Activated naive CD8-positive, alpha-beta T cell treated with anti-CD3 and anti-CD28 coated beads for 36 hours (primary cell): ENCODE measurements around the gene SLC1A1. TPM values are rescaled to one million over a fixed set of nuclear protein-coding genes. Genes with fewer than 3 reads are reported as not detected.

ENCODE experiments used
- DNase-seq: peaks from one replicate; pipeline ENCODE4 v3.0.0; 2021
- H3K27ac Mint-ChIP-seq: one replicate; pipeline ENCODE4 v1.8.0; 2022; ENCODE audit warnings: mild to moderate bottlenecking, moderate library complexity, mixed read lengths
- H3K27me3 Mint-ChIP-seq: one replicate; pipeline ENCODE4 v1.8.0; 2022; ENCODE audit warnings: mild to moderate bottlenecking, mixed read lengths
- H3K36me3 Mint-ChIP-seq: one replicate; pipeline ENCODE4 v1.8.0; 2021; ENCODE audit warnings: mild to moderate bottlenecking, mixed read lengths
- H3K4me1 Mint-ChIP-seq: one replicate; pipeline ENCODE4 v1.8.0; 2021; ENCODE audit warnings: mixed read lengths
- H3K4me3 Mint-ChIP-seq: one replicate; pipeline ENCODE4 v1.8.0; 2022; ENCODE audit warnings: mild to moderate bottlenecking, moderate library complexity, mixed read lengths
- H3K9me3 Mint-ChIP-seq: one replicate; pipeline ENCODE4 v1.8.0; 2022; ENCODE audit warnings: mixed read lengths
- total RNA-seq, 2 experiments: library from RNA; stranded (reverse); gene quantifications; one replicate each; pipeline ENCODE4 v1.2.3, GENCODE V29; 2021

Gene SLC1A1
- total RNA-seq, 2 experiments from 2014 or later = 0.10 to 0.23 TPM

DNA sequence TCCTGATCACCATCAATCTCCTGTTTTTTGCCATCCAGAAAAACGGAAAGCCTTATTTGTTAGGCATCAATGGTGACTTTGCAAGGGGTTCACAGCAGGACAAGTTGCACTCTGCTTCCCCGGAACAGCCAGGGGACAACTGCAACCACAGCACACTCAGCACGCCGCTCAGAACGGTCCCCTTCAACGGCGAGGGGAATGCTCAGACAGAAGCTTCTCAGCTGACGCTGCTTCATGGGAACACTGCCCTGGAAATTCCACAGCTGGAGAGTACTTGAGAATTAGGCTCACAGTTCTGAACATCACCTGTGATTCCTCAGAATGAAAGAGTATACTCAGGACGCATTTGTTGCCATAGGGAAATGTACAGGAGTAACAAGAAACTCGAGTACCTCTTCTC lies 131.7 kb downstream of the SLC1A1 start:
- H3K27me3 Mint-ChIP-seq = no peaks in the 10 kb centered on the region
- H3K36me3 Mint-ChIP-seq = no peaks in the 10 kb centered on the region
- no peak overlapping the region for H3K4me3 Mint-ChIP-seq
- H3K4me1 Mint-ChIP-seq = peaks cover 10% of the 10 kb centered on the region
- DNase-seq = no peak
- no peaks in the 10 kb centered on the region for H3K9me3 Mint-ChIP-seq
- H3K27ac Mint-ChIP-seq = no peak overlapping the region

DNA sequence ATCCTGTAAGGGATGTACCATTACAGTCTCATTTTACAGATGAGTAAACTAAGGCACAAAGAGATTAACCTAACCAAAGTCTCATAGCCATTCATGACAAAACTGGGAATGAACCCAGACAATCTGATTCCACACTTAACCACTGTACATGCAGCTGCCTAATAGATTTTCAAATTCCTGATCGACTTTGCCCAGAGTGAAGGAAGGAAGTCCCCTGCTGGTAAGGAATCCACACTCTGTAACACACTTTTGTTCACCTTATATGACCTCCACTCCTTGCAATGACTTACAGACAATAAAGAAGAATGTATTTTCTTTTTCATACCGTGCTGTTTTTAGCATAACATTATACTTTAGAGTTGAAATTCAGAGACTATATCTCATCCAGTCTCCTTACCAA lies 140.6 kb downstream of the SLC1A1 start:
- no peak overlapping the region for H3K4me3 Mint-ChIP-seq

More for the DNA sequence above, 140.6 kb downstream of the SLC1A1 start:
- H3K27ac Mint-ChIP-seq = no peak overlapping the region
- H3K4me1 Mint-ChIP-seq = no peaks in the 10 kb centered on the region
- no peaks in the 10 kb centered on the region for H3K9me3 Mint-ChIP-seq
- no peaks in the 10 kb centered on the region for H3K36me3 Mint-ChIP-seq
- no peak for DNase-seq
- no peaks in the 10 kb centered on the region for H3K27me3 Mint-ChIP-seq

Other genes starting within 250 kb of the SLC1A1 start
- gene GLIS3, start 190.4 kb upstream of the SLC1A1 start, total RNA-seq = 1 to 10 TPM; 2.0 to 2.3 TPM
- 1 to 10 TPM; 3.8 to 4.0 TPM for gene PLPP6, start 171.8 kb downstream of the SLC1A1 start, total RNA-seq
- under 1 TPM; 0.35 to 0.44 TPM for gene SPATA6L, start 176.0 kb downstream of the SLC1A1 start, total RNA-seq
- gene CDC37L1, start 189.1 kb downstream of the SLC1A1 start, total RNA-seq = 10 to 100 TPM; 10.7 to 10.9 TPM